Colonic mucosa (tissue), 4 donors: ENCODE data around the gene ACP6. TPM values are rescaled to one million over a fixed set of nuclear protein-coding genes. Genes with fewer than 3 reads are reported as not detected.
"Not testable (repeated sequence)": the region's sequence is repeated elsewhere in the genome, so short reads cannot be mapped to it uniquely, and the experiment has no call there.

ENCODE experiments used
- DNase-seq: peaks from one replicate; pipeline ENCODE4 v3.0.0-alpha.2; 2020
- H3K27ac ChIP-seq: fragments of 200-600 bp; one replicate; pipeline ENCODE4 v1.8.0; 2021
- H3K27me3 ChIP-seq: fragments of 200-600 bp; one replicate; pipeline ENCODE4 v1.8.0; 2021
- H3K36me3 ChIP-seq: fragments of 200-600 bp; one replicate; pipeline ENCODE4 v1.8.0; 2021
- H3K4me1 ChIP-seq: fragments of 200-600 bp; one replicate; pipeline ENCODE4 v1.8.0; 2021; ENCODE audit warnings: mild to moderate bottlenecking
- H3K4me3 ChIP-seq: fragments of 200-600 bp; one replicate; pipeline ENCODE4 v1.8.0; 2021
- H3K9ac ChIP-seq, 2 donors: one replicate each; pipeline ENCODE4 v1.7.0; 2013; ENCODE audit warnings: control low read depth in 2 of 2, low read depth in 2 of 2, low read length in 2 of 2
- H3K9me3 ChIP-seq: fragments of 200-600 bp; one replicate; pipeline ENCODE4 v1.8.0; 2021
- CTCF ChIP-seq: fragments of 200-600 bp; IDR thresholded peaks from one replicate; pipeline ENCODE4 v1.8.0; 2022; ENCODE audit warnings: antibody characterized with exemption, mild to moderate bottlenecking
- intact Hi-C: fragments of 100-400 bp; cut with DNase I; formaldehyde crosslinking; loops from one replicate; pipeline ENCODE4 v1.14.1; 2022
- total RNA-seq, 2 donors: library from RNA; stranded (reverse); fragmentation: NEBNext Ultra II Directional in 1 of 2; extraction: Animal tissue kit (Norgen Biotek cat#: 25700) in 1 of 2; gene quantifications; one replicate each; pipeline ENCODE4 v1.2.1, GENCODE V29; 2021
- donor health status: healthy.
- donor health status: DM: no; HTN: no; CAD: no.
- donor health status: DM: no; HTN: no; CAD: no.

ACP6 gene
- total RNA-seq, 2 donors from 2014 or later, result 21.6 to 22.7 TPM

GRCh38 chr1:147712605-147713004, 42.3 kb upstream of the ACP6 start:
- no peak overlapping the region for H3K4me3 ChIP-seq
- intact Hi-C loops, result no loop called here
- no peak for DNase-seq
- H3K27me3 ChIP-seq, result no peaks in the 10 kb centered on the region
- H3K9ac ChIP-seq, result no peak overlapping the region
- H3K9me3 ChIP-seq, result no peaks in the 10 kb centered on the region
- no peak overlapping the region for H3K27ac ChIP-seq
- H3K4me1 ChIP-seq, result peaks cover 1% of the 10 kb centered on the region
- no peak for TF ChIP-seq CTCF
- H3K36me3 ChIP-seq, result no peaks in the 10 kb centered on the region

GRCh38 chr1:147700042-147701006, 30.0 kb upstream of the ACP6 start:
- peak; percentile 76 for DNase-seq
- intact Hi-C loops, result loop anchor here (5.0 kb wide), 1 partner anchor 187 kb away; no protein-coding TSS in a partner anchor
- Histone ChIP-seq H3K4me3 (no peak overlapping the region), H3K27me3 (no peaks in the 10 kb centered on the region), H3K9me3 (no peaks in the 10 kb centered on the region), H3K27ac (no peak overlapping the region), H3K36me3 (no peaks in the 10 kb centered on the region), H3K9ac (no peak overlapping the region), H3K4me1 (no peaks in the 10 kb centered on the region)
- peak; percentile 72 for TF ChIP-seq CTCF

- H3K36me3 ChIP-seq, result no peaks in the 10 kb centered on the region
- H3K27me3 ChIP-seq, result no peaks in the 10 kb centered on the region
- H3K27ac ChIP-seq, result no peak overlapping the region
- H3K4me1 ChIP-seq, result no peaks in the 10 kb centered on the region
- DNase-seq, result no peak
- no peak overlapping the region for H3K9ac ChIP-seq
- H3K4me3 ChIP-seq, result no peak overlapping the region
- intact Hi-C loops, result loop anchor here (5.0 kb wide), 1 partner anchor 188 kb away; no protein-coding TSS in a partner anchor
- no peaks in the 10 kb centered on the region for H3K9me3 ChIP-seq
- TF ChIP-seq CTCF, result no peak
Measured at GRCh38 chr1:147699686-147700041, 29.3 kb upstream of the ACP6 start.

GRCh38 chr1:147683163-147683763, 12.9 kb upstream of the ACP6 start:
- no peak for DNase-seq
- H3K36me3 ChIP-seq, result no peaks in the 10 kb centered on the region
- H3K27me3 ChIP-seq, result no peaks in the 10 kb centered on the region
- no peak for TF ChIP-seq CTCF
- H3K9ac ChIP-seq, result no peak overlapping the region
- no peaks in the 10 kb centered on the region for H3K4me1 ChIP-seq
- no peak overlapping the region for H3K27ac ChIP-seq
- intact Hi-C loops, result no loop called here
- H3K9me3 ChIP-seq, result no peaks in the 10 kb centered on the region
- no peak overlapping the region for H3K4me3 ChIP-seq

GRCh38 chr1:147680608-147681235, 10.4 kb upstream of the ACP6 start:
- intact Hi-C loops, H3K27me3 ChIP-seq: not testable (repeated sequence)

GRCh38 chr1:147677681-147678080, 7.4 kb upstream of the ACP6 start:
- H3K4me1 ChIP-seq, H3K9me3 ChIP-seq, H3K4me3 ChIP-seq, H3K9ac ChIP-seq, intact Hi-C loops, DNase-seq, H3K36me3 ChIP-seq, H3K27me3 ChIP-seq, H3K27ac ChIP-seq: not testable (repeated sequence)

More at GRCh38 chr1:147680608-147681235, 10.4 kb upstream of the ACP6 start:
- H3K9ac ChIP-seq, H3K4me1 ChIP-seq, DNase-seq, H3K27ac ChIP-seq, H3K4me3 ChIP-seq, H3K36me3 ChIP-seq, H3K9me3 ChIP-seq: not testable (repeated sequence)
